Germinal center (tissue), 1 donor: ENCODE measurements around the gene WASHC1.
"Not testable (repeated sequence)": the region's sequence is repeated elsewhere in the genome, so short reads cannot be mapped to it uniquely, and the experiment has no call there.

ENCODE experiments used
- DNase-seq: peaks from one replicate; pipeline ENCODE4 v3.0.0; 2012; ENCODE audit warnings: mixed read lengths, low spot score

Gene WASHC1

DNA sequence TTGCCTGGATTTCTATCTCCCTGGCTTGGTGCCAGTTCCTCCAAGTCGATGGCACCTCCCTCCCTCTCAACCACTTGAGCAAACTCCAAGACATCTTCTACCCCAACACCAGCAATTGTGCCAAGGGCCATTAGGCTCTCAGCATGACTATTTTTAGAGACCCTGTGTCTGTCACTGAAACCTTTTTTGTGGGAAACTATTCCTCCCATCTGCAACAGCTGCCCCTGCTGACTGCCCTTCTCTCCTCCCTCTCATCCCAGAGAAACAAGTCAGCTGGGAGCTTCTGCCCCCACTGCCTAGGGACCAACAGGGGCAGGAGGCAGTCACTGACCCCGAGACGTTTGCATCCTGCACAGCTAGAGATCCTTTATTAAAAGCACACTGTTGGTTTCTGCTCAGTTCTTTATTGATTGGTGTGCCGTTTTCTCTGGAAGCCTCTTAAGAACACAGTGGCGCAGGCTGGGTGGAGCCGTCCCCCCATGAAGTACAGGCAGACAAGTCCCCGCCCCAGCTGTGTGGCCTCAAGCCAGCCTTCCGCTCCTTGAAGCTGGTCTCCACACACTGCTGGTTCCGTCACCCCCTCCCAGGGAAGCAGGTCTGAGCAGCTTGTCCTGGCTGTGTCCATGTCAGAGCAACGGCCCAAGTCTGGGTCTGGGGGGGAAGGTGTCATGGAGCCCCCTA lies 15.0 kb downstream of the WASHC1 start:
- not testable (repeated sequence) for DNase-seq

DNA sequence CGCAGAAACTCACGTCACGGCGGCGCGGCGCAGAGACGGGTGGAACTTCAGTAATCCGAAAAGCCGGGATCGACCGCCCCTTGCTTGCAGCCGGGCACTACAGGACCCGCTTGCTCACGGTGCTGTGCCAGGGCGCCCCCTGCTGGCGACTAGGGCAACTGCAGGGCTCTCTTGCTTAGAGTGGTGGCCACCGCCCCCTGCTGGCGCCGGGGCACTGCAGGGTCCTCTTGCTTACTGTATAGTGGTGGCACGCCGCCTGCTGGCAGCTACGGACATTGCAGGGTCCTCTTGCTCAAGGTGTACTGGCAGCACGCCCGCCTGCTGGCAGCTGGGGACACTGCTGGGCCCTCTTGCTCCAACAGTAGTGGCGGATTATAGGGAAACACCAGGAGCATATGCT lies 18.1 kb downstream of the WASHC1 start:
- DNase-seq, result not testable (repeated sequence)

DNA sequence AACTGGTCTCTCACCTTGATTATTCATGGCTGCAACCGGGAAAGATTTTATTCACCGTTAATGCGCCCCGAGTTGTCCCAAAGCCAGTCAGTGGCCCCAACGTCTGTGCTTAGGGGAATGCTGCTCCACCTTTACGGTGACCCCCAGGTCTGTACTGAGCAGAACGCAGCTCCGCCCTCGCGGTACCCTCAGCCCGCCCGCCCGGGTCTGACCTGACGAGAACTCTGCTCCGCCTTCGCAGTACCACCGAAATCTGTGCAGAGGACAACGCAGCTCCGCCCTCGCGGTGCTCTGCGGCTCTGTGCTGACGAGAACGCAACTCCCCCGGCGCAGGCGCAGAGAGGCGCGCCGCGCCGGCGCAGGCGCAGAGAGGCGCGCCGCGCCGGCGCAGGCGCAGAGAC lies 18.6 kb downstream of the WASHC1 start:
- not testable (repeated sequence) for DNase-seq

DNA sequence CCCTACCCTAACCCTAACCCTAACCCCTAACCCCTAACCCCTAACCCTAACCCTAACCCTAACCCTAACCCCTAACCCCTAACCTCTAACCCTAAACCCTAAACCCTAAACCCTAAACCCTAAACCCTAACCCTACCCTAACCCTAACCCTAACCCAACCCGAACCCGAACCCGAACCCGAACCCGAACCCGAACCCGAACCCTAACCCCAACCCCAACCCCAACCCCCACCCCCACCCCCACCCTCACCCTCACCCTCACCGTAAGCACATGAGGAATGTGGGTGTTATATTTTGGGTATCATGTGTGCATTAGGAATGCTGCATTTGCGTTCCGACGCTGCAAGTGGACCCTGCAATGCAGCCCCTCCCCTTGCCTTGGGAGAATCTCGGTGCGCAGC lies 19.0 kb downstream of the WASHC1 start:
- DNase-seq, result not testable (repeated sequence)
